Measurements from ENCODE around the gene MARCHF6.
"Not testable (repeated sequence)": the region's sequence is repeated elsewhere in the genome, so short reads cannot be mapped to it uniquely, and the experiment has no call there.

Gene MARCHF6

GRCh38 chr5:10324518-10325370, 28.8 kb upstream of the MARCHF6 start:
- DNase-seq: no peak

- DNase-seq: no peak
These were observed 25.2 kb upstream of the MARCHF6 start for GRCh38 chr5:10328323-10328722.

DNA sequence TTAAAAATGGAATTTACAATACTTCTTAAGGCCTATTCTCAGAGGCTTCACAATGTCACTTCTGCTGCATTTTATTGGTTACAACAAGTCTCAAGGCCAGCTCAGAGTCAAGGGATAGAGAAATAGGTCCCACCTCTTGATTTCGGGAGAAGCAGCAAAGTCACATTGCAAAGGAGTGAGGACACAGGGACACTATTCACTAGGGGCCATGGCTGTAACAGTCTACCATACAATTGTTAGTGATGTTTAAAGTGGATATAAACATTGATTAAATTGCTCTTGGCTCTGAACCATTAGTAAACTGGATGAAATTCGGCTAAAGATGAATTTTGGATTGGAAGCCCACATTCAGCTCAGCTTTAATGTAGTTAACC, 24.1 kb upstream of the MARCHF6 start:
- DNase-seq: no peak

GRCh38 chr5:10329820-10330481, 23.5 kb upstream of the MARCHF6 start:
- no peak for DNase-seq

- DNase-seq: no peak
These were observed 22.8 kb upstream of the MARCHF6 start for GRCh38 chr5:10330511-10331230.

DNA sequence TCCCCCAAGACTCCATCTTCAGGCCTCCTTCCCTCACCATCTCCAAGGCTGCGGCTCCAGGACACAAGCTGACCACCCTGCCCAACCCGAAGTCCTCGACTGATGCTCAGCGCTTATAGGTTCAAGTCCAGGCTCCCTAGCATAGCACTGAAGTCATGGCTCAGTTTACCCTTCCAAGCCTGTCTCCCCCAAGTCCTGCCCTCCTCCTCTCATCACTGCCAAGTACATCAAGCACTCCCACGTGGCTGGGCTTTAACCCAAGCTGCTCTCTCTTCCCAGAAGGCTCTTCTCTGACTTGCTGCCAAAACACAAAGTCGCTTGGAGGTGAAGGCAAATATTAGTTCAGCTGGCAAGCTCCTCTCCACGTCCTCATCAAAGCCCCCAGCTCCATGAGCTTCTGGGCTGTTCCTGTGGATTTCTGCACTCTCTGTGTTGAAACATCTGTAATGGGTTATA, 22.1 kb upstream of the MARCHF6 start:
- DNase-seq: peak; percentile 98

DNA sequence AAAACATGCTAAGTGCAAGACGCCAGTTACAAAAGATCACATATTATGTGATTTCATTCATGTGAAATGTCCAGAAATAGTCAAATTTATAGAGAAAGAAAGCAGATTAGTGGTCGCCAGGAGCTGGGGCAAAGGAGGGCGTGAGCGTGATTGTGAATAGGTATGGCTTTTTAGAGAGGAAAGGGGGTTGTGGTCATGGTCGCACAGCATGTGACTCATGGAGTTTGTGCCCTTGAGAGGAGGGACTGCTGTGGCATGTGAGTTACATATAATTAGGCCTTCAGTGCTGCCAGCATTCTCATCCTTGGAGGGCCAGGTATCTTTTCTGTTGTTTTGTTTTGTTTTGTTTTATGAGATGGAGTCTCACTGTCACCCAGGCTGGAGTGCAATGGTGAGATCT, 21.2 kb upstream of the MARCHF6 start:
- no peak for DNase-seq

- DNase-seq: no peak
These were observed 20.1 kb upstream of the MARCHF6 start for GRCh38 chr5:10333154-10334006.

- no peak for DNase-seq
These were observed 18.7 kb upstream of the MARCHF6 start for GRCh38 chr5:10334831-10335230.

DNA sequence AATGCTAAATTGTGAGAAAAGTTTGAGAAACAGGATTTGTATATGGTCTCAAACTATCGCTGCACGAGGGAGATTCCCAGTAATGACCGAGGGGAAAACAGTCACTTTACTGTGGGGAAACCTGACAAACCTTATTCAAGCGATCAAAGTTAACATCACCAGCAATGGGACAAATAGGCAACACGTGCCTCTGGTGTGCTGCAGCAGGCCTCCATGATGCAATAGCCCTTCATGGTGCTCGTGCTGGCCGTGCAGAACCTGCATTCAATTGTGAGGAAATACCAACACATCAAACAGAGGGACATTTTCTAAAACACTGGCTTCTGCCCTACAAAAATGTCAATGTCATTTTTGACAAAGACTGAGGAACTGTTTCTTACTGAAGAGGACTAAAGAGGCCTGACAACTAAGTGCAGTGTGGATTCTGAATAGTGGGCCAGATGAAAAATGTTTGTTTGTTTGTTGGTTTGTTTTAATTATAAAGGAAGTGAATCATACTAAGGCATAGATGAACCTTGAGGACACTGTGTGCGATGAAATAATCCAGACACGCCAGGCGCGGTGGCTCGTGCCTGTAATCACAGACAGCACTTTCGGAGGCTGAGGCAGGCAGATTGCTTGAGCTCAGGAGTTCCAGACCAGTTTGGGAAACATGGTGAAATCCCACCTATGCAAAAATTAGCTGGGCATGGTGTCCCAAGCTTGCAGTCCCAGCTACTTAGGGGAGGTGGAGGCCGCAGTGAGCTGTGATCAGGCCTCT, 17.6 kb upstream of the MARCHF6 start:
- DNase-seq: no peak

- DNase-seq: no peak
These were observed 16.4 kb upstream of the MARCHF6 start for GRCh38 chr5:10337107-10337506.

- DNase-seq: no peak
These were observed 15.5 kb upstream of the MARCHF6 start for GRCh38 chr5:10337986-10338385.

GRCh38 chr5:10338686-10339057, 14.8 kb upstream of the MARCHF6 start:
- no peak for DNase-seq

DNA sequence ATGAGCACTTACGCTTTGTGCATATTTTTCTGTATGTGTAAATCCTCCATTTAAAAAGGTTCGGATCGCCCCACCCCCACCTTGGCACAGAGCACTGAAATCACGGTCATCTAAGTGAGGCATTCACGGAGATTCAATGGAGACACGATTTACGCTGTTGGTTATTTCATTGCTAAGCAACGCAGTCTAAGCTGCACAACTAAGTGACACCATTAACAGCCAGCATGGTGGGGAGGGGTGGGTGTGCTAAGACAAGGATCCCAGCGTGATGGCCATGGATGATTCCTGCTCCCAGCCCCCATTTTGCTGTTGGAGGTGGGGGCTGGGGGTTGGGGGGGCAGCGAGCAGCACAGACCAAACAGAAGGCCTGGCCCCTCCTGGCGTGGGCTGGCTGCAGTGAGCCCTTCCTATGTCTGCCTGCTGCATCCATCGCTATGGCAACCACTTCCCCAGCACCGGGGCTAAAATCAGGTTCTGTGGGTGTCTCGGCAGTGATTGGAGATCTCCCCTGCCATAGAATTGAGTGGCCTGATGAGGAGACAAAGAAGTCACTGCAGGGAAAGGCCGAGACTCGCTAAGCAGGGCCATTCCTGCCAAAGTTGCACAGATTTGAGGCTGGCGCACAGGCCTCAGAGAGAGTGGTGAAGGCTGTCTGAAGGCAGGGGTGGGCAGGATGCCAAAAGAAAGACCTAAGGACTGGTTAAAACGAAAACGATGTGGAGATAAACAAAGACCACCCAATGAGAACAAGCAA, 14.3 kb upstream of the MARCHF6 start:
- DNase-seq: peak; percentile 96

- no peak for DNase-seq
These were observed 13.5 kb upstream of the MARCHF6 start for GRCh38 chr5:10339958-10340357.

DNA sequence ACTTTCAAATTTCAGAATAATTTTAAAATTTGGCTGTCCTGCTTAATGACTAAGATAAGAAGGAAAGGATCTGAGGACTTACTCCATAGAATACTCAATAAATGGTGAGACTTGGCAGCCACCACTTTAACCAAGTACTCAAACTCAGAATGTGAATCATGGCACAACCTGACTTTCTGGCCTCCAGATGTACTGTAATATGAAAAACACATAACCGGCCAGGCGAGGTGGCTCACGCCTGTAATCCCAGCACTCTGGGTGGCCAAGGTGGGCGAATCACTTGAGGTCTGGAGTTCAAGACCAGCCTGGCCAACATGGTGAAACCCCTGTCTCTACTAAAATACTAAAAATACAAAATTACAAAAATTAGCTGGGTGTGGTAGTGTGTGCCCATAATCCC, 10.0 kb upstream of the MARCHF6 start:
- DNase-seq: no peak

DNA sequence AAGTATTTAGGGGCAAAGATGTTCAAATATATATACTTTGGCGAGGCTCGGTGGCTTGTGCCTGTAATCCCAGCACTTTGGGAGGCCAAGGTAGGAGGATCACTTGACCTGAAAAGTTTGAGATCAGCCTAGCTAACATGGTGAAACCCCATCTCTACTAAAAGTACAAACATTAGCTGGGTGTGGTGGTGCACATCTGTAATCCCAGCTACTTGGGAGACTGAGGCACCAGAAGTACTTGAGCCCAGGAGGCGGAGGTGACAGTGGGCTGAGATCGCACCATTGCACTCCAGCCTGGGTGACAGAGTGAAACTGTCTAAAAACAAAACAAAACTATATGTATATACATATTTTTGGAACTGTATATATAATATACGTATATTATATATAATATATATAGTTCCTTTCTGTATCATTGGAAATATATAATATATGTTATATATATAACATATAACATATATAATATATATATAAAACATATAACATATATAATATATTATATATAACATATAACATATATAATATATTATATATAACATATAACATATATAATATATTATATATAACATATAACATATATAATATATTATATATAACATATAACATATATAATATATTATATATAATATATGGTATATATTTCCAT, 8.9 kb upstream of the MARCHF6 start:
- not testable (repeated sequence) for DNase-seq

GRCh38 chr5:10348258-10348657, 5.2 kb upstream of the MARCHF6 start:
- no peak for DNase-seq

GRCh38 chr5:10351199-10351905, 2.1 kb upstream of the MARCHF6 start:
- DNase-seq: peak; percentile 39

GRCh38 chr5:10351919-10352318, 1.6 kb upstream of the MARCHF6 start:
- DNase-seq: no peak

Measured in NCI-H2081 treated with DMSO at 0.1 percent for 48 hours (cell line).